Fibroblast of lung (primary cell): ENCODE measurements around the gene ATP5MC2. TPM values are rescaled to one million over a fixed set of nuclear protein-coding genes. Genes with fewer than 3 reads are reported as not detected.

ENCODE experiments used
- DNase-seq, 2 donors: peaks; one replicate each; pipeline versions ENCODE4 v3.0.0 to v3.0.0-alpha.2; 2010; ENCODE audit warnings: low read depth in 2 of 2
- H2AFZ ChIP-seq: 2 replicates; pipeline ENCODE4 v1.5.1; 2012; ENCODE audit warnings: low read length, control low read depth, inconsistent platforms
- H3K27ac ChIP-seq: 2 replicates; pipeline ENCODE4 v1.5.1; 2011; ENCODE audit warnings: low read length, control low read depth; ENCODE audit not compliant: insufficient read depth
- H3K27me3 ChIP-seq: 2 replicates; pipeline ENCODE4 v1.5.1; 2011; ENCODE audit warnings: mild to moderate bottlenecking, low read length; ENCODE audit not compliant: control insufficient read depth, insufficient read depth
- H3K36me3 ChIP-seq: 2 replicates; pipeline ENCODE4 v1.5.1; 2011; ENCODE audit warnings: low read length; ENCODE audit not compliant: control insufficient read depth, insufficient read depth
- H3K4me1 ChIP-seq: 2 replicates; pipeline ENCODE4 v1.5.1; 2011; ENCODE audit warnings: low read length; ENCODE audit not compliant: control insufficient read depth, insufficient read depth; ENCODE audit errors: extremely low read depth
- H3K4me2 ChIP-seq: 2 replicates; pipeline ENCODE4 v1.5.1; 2011; ENCODE audit warnings: low read length, control low read depth; ENCODE audit not compliant: insufficient read depth; ENCODE audit errors: extremely low read depth
- H3K4me3 ChIP-seq, 4 experiments: fragments of 200-600 bp in 1 of 4; sonication (generic) in 1 of 4; replicated peaks in 1 of 4; 2 replicates each; pipeline ENCODE4 v1.5.1; 2011 to 2016; ENCODE audit warnings: low read length in 4 of 4, low read depth in 3 of 4, mild to moderate bottlenecking in 3 of 4, control low read depth in 2 of 4, inconsistent platforms in 1 of 4, mixed read lengths in 1 of 4; ENCODE audit not compliant: insufficient read depth in 1 of 4; ENCODE audit errors: control extremely low read depth in 1 of 4
- H3K79me2 ChIP-seq: 2 replicates; pipeline ENCODE4 v1.5.1; 2012; ENCODE audit warnings: mild to moderate bottlenecking, low read length, inconsistent platforms; ENCODE audit not compliant: control insufficient read depth, insufficient read depth
- H3K9ac ChIP-seq: 2 replicates; pipeline ENCODE4 v1.5.1; 2011; ENCODE audit warnings: mild to moderate bottlenecking, low read length, control low read depth; ENCODE audit not compliant: insufficient read depth
- H3K9me3 ChIP-seq: 2 replicates; pipeline ENCODE4 v1.5.1; 2012; ENCODE audit warnings: low read depth, low read length; ENCODE audit not compliant: control insufficient read depth, insufficient read depth
- H4K20me1 ChIP-seq: 2 replicates; pipeline ENCODE4 v1.5.1; 2011; ENCODE audit warnings: low read length; ENCODE audit not compliant: control insufficient read depth, insufficient read depth; ENCODE audit errors: extremely low read depth
- CTCF ChIP-seq, 2 donors: IDR thresholded peaks in 1 of 2; conservative IDR thresholded peaks in 1 of 2; 1 replicate in 1 of 2; 2 replicates in 1 of 2; pipeline ENCODE4 v1.5.1; 2011 to 2012; ENCODE audit warnings: low read length in 2 of 2, control low read depth in 1 of 2, inconsistent platforms in 1 of 2, low read depth in 1 of 2, mild to moderate bottlenecking in 1 of 2
- EZH2 ChIP-seq: IDR thresholded peaks from 2 replicates; pipeline ENCODE4 v1.5.1; 2012; ENCODE audit warnings: low read length, control low read depth, mild to moderate bottlenecking; ENCODE audit errors: missing control alignments
- polyA plus RNA-seq, 2 donors: library from polyadenylated mRNA; depleted of rRNA in 1 of 2; stranded (reverse) in 1 of 2; unstranded in 1 of 2; fragments of >200 nt; gene quantifications; 2 replicates each; pipeline ENCODE4 v1.2.1, GENCODE V29; 2011 to 2012; ENCODE audit warnings: missing spikeins in 1 of 2
- total RNA-seq: library from RNA; depleted of rRNA; stranded (reverse); fragments of >200 nt; gene quantifications from 2 replicates; pipeline ENCODE4 v1.2.1, GENCODE V29; 2014

The ATP5MC2 gene
- total and polyA plus RNA-seq, 2 donors (not counting 1 experiment from before 2014, with no cell fraction given): 148 to 232 TPM

- peaks cover 17% of the 10 kb centered on the region for H3K36me3 ChIP-seq
- TF ChIP-seq EZH2: no peak
- no peak for TF ChIP-seq CTCF (conservative IDR thresholded peaks at IDR 0.05 in 1 of 2, IDR thresholded peaks at IDR 0.05 in 1 of 2; ENCODE audit: low read depth in 1 of 2, low read length in 2 of 2)
- peaks cover 10% of the 10 kb centered on the region for H3K79me2 ChIP-seq
- no peak overlapping the region for H3K27ac ChIP-seq
- H4K20me1 ChIP-seq: no peaks in the 10 kb centered on the region
- DNase-seq: no peak
- no peak overlapping the region for H3K4me2 ChIP-seq
- H3K27me3 ChIP-seq: no peaks in the 10 kb centered on the region
- H3K9ac ChIP-seq: no peak overlapping the region
- H3K4me3 ChIP-seq: no peak overlapping the region
- H2AFZ ChIP-seq: no peak overlapping the region
- no peaks in the 10 kb centered on the region for H3K4me1 ChIP-seq
- no peaks in the 10 kb centered on the region for H3K9me3 ChIP-seq
Observed at GRCh38 chr12:53667080-53667479, 8.8 kb downstream of the ATP5MC2 start.

GRCh38 chr12:53664936-53665335, 10.9 kb downstream of the ATP5MC2 start:
- H3K36me3 ChIP-seq: peaks cover 14% of the 10 kb centered on the region
- H3K4me3 ChIP-seq: no peak overlapping the region
- H4K20me1 ChIP-seq: no peaks in the 10 kb centered on the region

GRCh38 chr12:53664191-53664590, 11.7 kb downstream of the ATP5MC2 start:
- peaks cover 7% of the 10 kb centered on the region for H3K36me3 ChIP-seq

More at GRCh38 chr12:53664936-53665335, 10.9 kb downstream of the ATP5MC2 start:
- Histone ChIP-seq H2AFZ (no peak overlapping the region), H3K27me3 (no peaks in the 10 kb centered on the region), H3K9me3 (no peaks in the 10 kb centered on the region), H3K27ac (no peak overlapping the region), H3K9ac (no peak overlapping the region), H3K4me2 (no peak overlapping the region), H3K4me1 (no peaks in the 10 kb centered on the region), H3K79me2 (peaks cover 6% of the 10 kb centered on the region)
- no peak for TF ChIP-seq EZH2
- TF ChIP-seq CTCF (conservative IDR thresholded peaks at IDR 0.05 in 1 of 2, IDR thresholded peaks at IDR 0.05 in 1 of 2; ENCODE audit: low read depth in 1 of 2, low read length in 2 of 2): no peak
- no peak for DNase-seq

More at GRCh38 chr12:53664191-53664590, 11.7 kb downstream of the ATP5MC2 start:
- no peak for TF ChIP-seq EZH2
- no peak for TF ChIP-seq CTCF (conservative IDR thresholded peaks at IDR 0.05 in 1 of 2, IDR thresholded peaks at IDR 0.05 in 1 of 2; ENCODE audit: low read depth in 1 of 2, low read length in 2 of 2)
- H3K4me1 ChIP-seq: peaks cover under 1% of the 10 kb centered on the region
- H2AFZ ChIP-seq: no peak overlapping the region
- H3K4me3 ChIP-seq: no peak overlapping the region
- H3K27me3 ChIP-seq: no peaks in the 10 kb centered on the region
- no peak for DNase-seq
- no peak overlapping the region for H3K9ac ChIP-seq
- no peak overlapping the region for H3K4me2 ChIP-seq
- no peaks in the 10 kb centered on the region for H3K79me2 ChIP-seq
- H4K20me1 ChIP-seq: no peaks in the 10 kb centered on the region
- H3K9me3 ChIP-seq: no peaks in the 10 kb centered on the region
- H3K27ac ChIP-seq: no peak overlapping the region
